Neural cell (in vitro differentiated cells): ENCODE measurements around the gene URB1. TPM values are rescaled to one million over a fixed set of nuclear protein-coding genes. Genes with fewer than 3 reads are reported as not detected.

ENCODE experiments used
- H2AFZ ChIP-seq: fragments of 200-600, 300-800 bp; sonication (generic), shearing (Covaris generic); 2 replicates; pipeline ENCODE4 v1.6.0; 2014; ENCODE audit warnings: low read depth, mild to moderate bottlenecking, antibody characterized with exemption, low read length, moderate library complexity
- H3F3A ChIP-seq: fragments of 200-600 bp; shearing (Covaris generic); 2 replicates; pipeline ENCODE4 v1.6.1; 2016; ENCODE audit warnings: mild to moderate bottlenecking, moderate library complexity, mixed read lengths, antibody characterized with exemption, low read length; ENCODE audit not compliant: insufficient read depth, poor library complexity, severe bottlenecking
- H3K27ac ChIP-seq: fragments of 200-600, 300-800 bp; sonication (generic), shearing (Covaris generic); 2 replicates; pipeline ENCODE4 v1.5.1; 2014; ENCODE audit warnings: mild to moderate bottlenecking, low read length, moderate library complexity
- H3K27me3 ChIP-seq: fragments of 300-800, 200-600 bp; sonication (generic), shearing (Covaris generic); 2 replicates; pipeline ENCODE4 v1.6.0; 2014; ENCODE audit warnings: mild to moderate bottlenecking, low read depth, low read length, moderate library complexity; ENCODE audit not compliant: insufficient read depth
- H3K36me3 ChIP-seq: fragments of 300-800, 200-600 bp; sonication (generic), shearing (Covaris generic); 2 replicates; pipeline ENCODE4 v1.5.1; 2014; ENCODE audit warnings: mild to moderate bottlenecking, antibody characterized with exemption, low read length, moderate library complexity; ENCODE audit not compliant: insufficient read depth
- H3K4me2 ChIP-seq: fragments of 300-800, 200-600 bp; sonication (generic), shearing (Covaris generic); 2 replicates; pipeline ENCODE4 v1.6.0; 2014; ENCODE audit warnings: mild to moderate bottlenecking, low read length
- H3K4me3 ChIP-seq: fragments of 300-800, 200-600 bp; sonication (generic), shearing (Covaris generic); 2 replicates; pipeline ENCODE4 v1.5.1; 2014; ENCODE audit warnings: mild to moderate bottlenecking, low read length, moderate library complexity
- H3K79me2 ChIP-seq: fragments of 200-600 bp; shearing (Covaris generic); replicated peaks from 2 replicates; pipeline ENCODE4 v1.6.0; 2014; ENCODE audit warnings: mild to moderate bottlenecking, low read length, moderate library complexity; ENCODE audit not compliant: insufficient read depth
- H3K9ac ChIP-seq: fragments of 300-800, 200-600 bp; sonication (generic), shearing (Covaris generic); 2 replicates; pipeline ENCODE4 v1.6.1; 2016; ENCODE audit warnings: mild to moderate bottlenecking, low read length, mixed read lengths
- H3K9me2 ChIP-seq: fragments of 200-600 bp; shearing (Covaris generic); 2 replicates; pipeline ENCODE4 v1.6.1; 2016; ENCODE audit warnings: mild to moderate bottlenecking, low read length, mixed read lengths; ENCODE audit not compliant: insufficient read depth
- H3K9me3 ChIP-seq: fragments of 200-600, 300-800 bp; sonication (generic), shearing (Covaris generic); 2 replicates; pipeline ENCODE4 v1.6.1; 2016; ENCODE audit warnings: mild to moderate bottlenecking, mixed run types, low read length, moderate library complexity, mixed read lengths
- H4K20me1 ChIP-seq: fragments of 200-600 bp; shearing (Covaris generic); 2 replicates; pipeline ENCODE4 v1.6.1; 2016; ENCODE audit warnings: mild to moderate bottlenecking, mixed run types; ENCODE audit not compliant: insufficient read depth
- CTCF ChIP-seq: fragments of 450-650 bp; IDR thresholded peaks from 2 replicates; pipeline ENCODE4 v1.5.1; 2014; ENCODE audit warnings: antibody characterized with exemption, mild to moderate bottlenecking, moderate library complexity; ENCODE audit not compliant: poor library complexity, severe bottlenecking
- EP300 ChIP-seq: fragments of 450-650 bp; conservative IDR thresholded peaks from 2 replicates; pipeline ENCODE4 v1.6.1; 2014; ENCODE audit warnings: antibody characterized with exemption, mild to moderate bottlenecking, moderate library complexity; ENCODE audit not compliant: poor library complexity, severe bottlenecking
- EZH2 ChIP-seq: fragments of 200-600, 300-800 bp; shearing (Covaris generic), sonication (generic); IDR thresholded peaks from 2 replicates; pipeline ENCODE4 v1.6.1; 2014; ENCODE audit warnings: antibody characterized with exemption, low read length, borderline replicate concordance, mild to moderate bottlenecking; ENCODE audit not compliant: insufficient read depth, poor library complexity, severe bottlenecking
- MXI1 ChIP-seq: fragments of 450-650 bp; conservative IDR thresholded peaks from 2 replicates; pipeline ENCODE4 v1.6.1; 2014; ENCODE audit warnings: antibody characterized with exemption, mild to moderate bottlenecking; ENCODE audit not compliant: poor library complexity, severe bottlenecking
- POLR2AphosphoS5 ChIP-seq: IDR thresholded peaks from 2 replicates; pipeline ENCODE4 v1.6.1; 2012
- RAD21 ChIP-seq: fragments of 450-650 bp; conservative IDR thresholded peaks from 2 replicates; pipeline ENCODE4 v1.6.1; 2014; ENCODE audit warnings: antibody characterized with exemption, mild to moderate bottlenecking, moderate library complexity
- REST ChIP-seq: IDR thresholded peaks from 2 replicates; pipeline ENCODE4 v1.6.1; 2012; ENCODE audit warnings: borderline replicate concordance
- SMC3 ChIP-seq: fragments of 450-650 bp; conservative IDR thresholded peaks from 2 replicates; pipeline ENCODE4 v1.6.1; 2014; ENCODE audit warnings: antibody characterized with exemption, mild to moderate bottlenecking, moderate library complexity; ENCODE audit not compliant: poor library complexity
- TAF1 ChIP-seq: IDR thresholded peaks from 2 replicates; pipeline ENCODE4 v1.6.1; 2012; ENCODE audit warnings: low read depth
- polyA plus RNA-seq: library from polyadenylated mRNA; depleted of rRNA; stranded (reverse); fragments of >200 nt; gene quantifications from 2 replicates; pipeline ENCODE4 v1.2.3, GENCODE V29; 2014

The URB1 gene
- polyA plus RNA-seq, 1 donor from 2014 or later = 4.4 TPM

GRCh38 chr21:32427958-32428623 lies 35.3 kb upstream of the URB1 start:
- H3K9ac ChIP-seq = no peak overlapping the region
- no peaks in the 10 kb centered on the region for H3K36me3 ChIP-seq
- H3K27me3 ChIP-seq = no peaks in the 10 kb centered on the region
- no peaks in the 10 kb centered on the region for H3K9me2 ChIP-seq
- TF ChIP-seq SMC3 = no peak
- TF ChIP-seq RAD21 = no peak
- TF ChIP-seq EZH2 = no peak
- TF ChIP-seq REST = no peak
- TF ChIP-seq EP300 = no peak
- no peak for TF ChIP-seq MXI1
- no peak for TF ChIP-seq TAF1
- TF ChIP-seq CTCF = no peak
- no peak for TF ChIP-seq POLR2AphosphoS5
- no peaks in the 10 kb centered on the region for H3F3A ChIP-seq
- H3K4me2 ChIP-seq = no peak overlapping the region
- no peaks in the 10 kb centered on the region for H3K79me2 ChIP-seq
- no peak overlapping the region for H2AFZ ChIP-seq
- H3K4me3 ChIP-seq = no peak overlapping the region
- no peaks in the 10 kb centered on the region for H3K9me3 ChIP-seq
- no peaks in the 10 kb centered on the region for H4K20me1 ChIP-seq
- no peak overlapping the region for H3K27ac ChIP-seq

GRCh38 chr21:32426592-32427051 lies 33.8 kb upstream of the URB1 start:
- TF ChIP-seq EZH2 (no peak), RAD21 (no peak), EP300 (no peak), MXI1 (no peak), CTCF (no peak), POLR2AphosphoS5 (no peak), SMC3 (no peak)
- H3K9me2 ChIP-seq = no peaks in the 10 kb centered on the region
- H3K27ac ChIP-seq = no peak overlapping the region
- H3K4me3 ChIP-seq = no peak overlapping the region
- no peaks in the 10 kb centered on the region for H3K36me3 ChIP-seq
- no peaks in the 10 kb centered on the region for H3K27me3 ChIP-seq
- H3F3A ChIP-seq = no peaks in the 10 kb centered on the region
- H2AFZ ChIP-seq = no peak overlapping the region
- no peaks in the 10 kb centered on the region for H3K79me2 ChIP-seq
- H3K9me3 ChIP-seq = peaks cover 5% of the 10 kb centered on the region
- H3K9ac ChIP-seq = no peak overlapping the region
- H3K4me2 ChIP-seq = no peak overlapping the region
- H4K20me1 ChIP-seq = no peaks in the 10 kb centered on the region
